Glomerular endothelial cell (primary cell): ENCODE results near the gene NPIPB8. TPM values are rescaled to one million over a fixed set of nuclear protein-coding genes. Genes with fewer than 3 reads are reported as not detected.
"Not testable (repeated sequence)": the region's sequence is repeated elsewhere in the genome, so short reads cannot be mapped to it uniquely, and the experiment has no call there.

ENCODE experiments used
- DNase-seq: peaks from one replicate; pipeline ENCODE4 v3.0.0-alpha.2; 2011; ENCODE audit warnings: low read depth, low spot score; ENCODE audit errors: extremely low read depth
- total RNA-seq: library from RNA; depleted of rRNA; stranded (reverse); fragments of >200 nt; gene quantifications from 2 replicates; pipeline ENCODE4 v1.2.3, GENCODE V29; 2015

Gene NPIPB8
- total RNA-seq: 0.12 TPM in 1 of 2 replicates, not detected in the other

GRCh38 chr16:28637765-28638164 is at the start of gene NPIPB8:
Gene NPIPB8, plus strand, starts transcription at chr16:28638065. Its CDS starts 296 bp downstream, at chr16:28638361.
- DNase-seq: not testable (repeated sequence)

GRCh38 chr16:28589069-28589468 is 48.8 kb upstream of the NPIPB8 start:
- no peak for DNase-seq

GRCh38 chr16:28589930-28590329 is 47.9 kb upstream of the NPIPB8 start:
- DNase-seq: no peak

GRCh38 chr16:28590384-28591340 is 47.2 kb upstream of the NPIPB8 start:
- DNase-seq: no peak

GRCh38 chr16:28591355-28591754 is 46.5 kb upstream of the NPIPB8 start:
- DNase-seq: no peak

GRCh38 chr16:28592511-28592910 is 45.4 kb upstream of the NPIPB8 start:
- DNase-seq: no peak

- DNase-seq: no peak
Observed at GRCh38 chr16:28592979-28593553, 44.8 kb upstream of the NPIPB8 start.

- not testable (repeated sequence) for DNase-seq
Observed at GRCh38 chr16:28595451-28595850, 42.4 kb upstream of the NPIPB8 start.

- DNase-seq: no peak
Observed at GRCh38 chr16:28596115-28596630, 41.7 kb upstream of the NPIPB8 start.

GRCh38 chr16:28596840-28597691 is 40.8 kb upstream of the NPIPB8 start, which contains the start of gene SULT1A2:
Gene SULT1A2, minus strand, starts transcription at chr16:28597050. Its CDS starts 1,120 bp downstream, at chr16:28595930.
- DNase-seq: no peak

- DNase-seq: no peak
Observed at GRCh38 chr16:28597692-28598261, 40.1 kb upstream of the NPIPB8 start.

GRCh38 chr16:28599377-28600285 is 38.2 kb upstream of the NPIPB8 start:
- DNase-seq: not testable (repeated sequence)

GRCh38 chr16:28600965-28601364 is 36.9 kb upstream of the NPIPB8 start:
- DNase-seq: not testable (repeated sequence)

GRCh38 chr16:28601589-28601988 is 36.3 kb upstream of the NPIPB8 start:
- DNase-seq: not testable (repeated sequence)

- DNase-seq: not testable (repeated sequence)
Observed at GRCh38 chr16:28602062-28602461, 35.8 kb upstream of the NPIPB8 start.

- DNase-seq: no peak
Observed at GRCh38 chr16:28602529-28602928, 35.3 kb upstream of the NPIPB8 start.

GRCh38 chr16:28603381-28604185 is 34.3 kb upstream of the NPIPB8 start:
- no peak for DNase-seq

- no peak for DNase-seq
Observed at GRCh38 chr16:28604186-28604565, 33.7 kb upstream of the NPIPB8 start.
